Stimulated activated naive CD4-positive, alpha-beta T cell (primary cell): ENCODE data around the gene CEACAM18.
A peak's percentile ranks its signal among the peaks of the same experiment; 100 is the strongest.
"Not testable (repeated sequence)": the region's sequence is repeated elsewhere in the genome, so short reads cannot be mapped to it uniquely, and the experiment has no call there.

Source experiments
- DNase-seq, 6 experiments: peaks; one replicate each; lab custom pipeline; 2025; lab: John Stamatoyannopoulos, UW

The CEACAM18 gene

GRCh38 chr19:51493776-51494175 lies 15.4 kb downstream of the CEACAM18 start:
- DNase-seq, result no peak

DNA sequence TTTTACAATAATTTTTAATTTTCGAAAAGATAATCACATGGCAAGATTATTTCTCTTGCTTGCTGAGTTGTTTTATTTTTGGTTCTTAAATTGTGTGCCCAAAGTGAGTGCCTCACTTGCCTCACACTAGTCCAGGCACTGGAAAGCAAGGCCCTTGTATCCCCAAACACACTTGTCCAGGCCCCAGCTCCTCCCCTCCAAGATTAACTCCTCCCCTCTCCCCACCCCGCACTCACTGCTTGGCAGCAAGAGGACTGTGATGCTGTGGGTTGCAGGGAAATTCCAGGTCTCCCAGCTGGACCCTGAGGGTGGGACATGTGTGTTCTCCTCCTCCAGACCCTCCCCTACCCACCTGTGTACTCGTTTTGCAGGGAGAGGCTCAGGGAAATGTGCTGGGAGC lies 19.3 kb downstream of the CEACAM18 start:
- DNase-seq, result no peak

- not testable (repeated sequence) for DNase-seq
Observed at GRCh38 chr19:51500931-51501330, 22.6 kb downstream of the CEACAM18 start.

DNA sequence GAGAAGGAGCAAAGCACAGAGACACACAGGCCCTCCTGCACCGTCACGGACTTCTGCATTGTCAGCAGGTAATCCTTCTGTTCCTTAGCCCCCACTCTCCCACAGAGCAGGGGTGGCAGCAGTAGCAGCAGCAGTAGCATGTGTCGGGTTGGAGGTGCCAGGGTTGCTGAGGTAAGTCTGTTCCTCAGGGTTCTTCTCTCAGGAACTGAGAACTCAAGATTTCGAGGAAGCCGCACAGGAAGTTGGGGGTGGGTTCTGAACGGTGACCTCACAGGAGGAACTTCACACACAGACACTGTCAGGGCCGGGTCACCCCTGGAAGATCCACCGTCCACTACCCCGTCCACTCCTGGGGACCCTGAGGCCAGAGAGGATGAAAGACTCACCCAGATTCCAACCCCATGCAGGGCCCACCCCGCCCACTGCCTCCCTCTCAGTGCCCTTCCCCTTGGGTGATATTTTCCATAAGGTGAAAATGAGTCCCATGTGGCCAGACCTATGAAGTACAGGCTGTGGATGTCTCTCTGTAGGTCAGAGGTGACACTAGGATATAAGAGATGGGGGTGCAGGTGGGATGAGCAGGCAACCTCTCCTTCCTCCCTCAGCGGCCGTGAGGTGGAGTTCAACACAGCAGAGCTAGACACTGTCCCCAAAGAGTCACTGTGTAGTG lies 23.4 kb downstream of the CEACAM18 start, which contains the start of gene SIGLEC12:
Gene SIGLEC12 (minus strand): TSS at position 207 of the 670 bp plus-strand sequence. CDS start 67 bp downstream, at position 140.
- no peak for DNase-seq

GRCh38 chr19:51503286-51503817 lies 25.0 kb downstream of the CEACAM18 start:
- no peak for DNase-seq

GRCh38 chr19:51503896-51504295 lies 25.6 kb downstream of the CEACAM18 start:
- no peak for DNase-seq

- DNase-seq, result no peak
Observed at GRCh38 chr19:51505904-51506303, 27.6 kb downstream of the CEACAM18 start.

DNA sequence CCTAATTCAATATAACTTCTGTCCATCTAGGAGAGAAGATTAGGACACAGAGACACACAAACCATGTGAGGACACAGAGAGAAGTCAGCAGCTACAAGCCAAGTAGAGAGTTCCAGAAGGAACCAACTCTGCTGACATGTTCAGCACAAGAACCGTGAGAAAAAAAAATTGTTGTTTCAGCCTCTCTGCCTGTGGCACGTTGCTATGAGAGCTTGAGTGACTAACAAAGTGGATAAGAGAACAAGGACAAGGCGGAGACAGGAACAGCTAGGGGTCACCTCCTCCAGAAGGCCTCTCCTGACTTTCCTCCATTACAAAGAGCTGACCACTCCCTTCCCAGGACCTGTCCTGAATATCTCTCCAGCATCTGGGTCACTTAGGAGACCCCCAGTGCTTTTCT lies 28.9 kb downstream of the CEACAM18 start:
- DNase-seq, result no peak

DNA sequence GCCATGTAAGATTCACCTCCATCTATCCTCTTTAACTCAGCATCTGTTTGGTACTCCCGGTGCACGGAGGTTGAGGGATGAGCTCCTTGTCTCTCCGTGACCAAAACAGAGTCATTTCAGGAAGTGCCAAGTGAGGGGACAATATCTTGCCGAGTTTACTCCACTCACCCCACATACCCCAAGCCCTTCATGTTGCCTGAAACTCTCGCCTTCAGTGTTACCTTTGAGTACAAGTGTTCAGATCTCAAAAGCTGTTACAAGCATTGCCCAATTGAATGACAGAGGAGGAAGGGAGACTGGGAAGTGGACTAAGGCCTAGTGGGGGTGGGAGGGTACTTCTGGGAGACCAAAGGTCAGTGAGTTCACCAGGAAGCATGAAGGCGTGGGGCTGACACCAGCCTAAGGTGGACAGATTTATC lies 29.3 kb downstream of the CEACAM18 start:
- no peak for DNase-seq

- no peak for DNase-seq
Observed at GRCh38 chr19:51508059-51508733, 29.9 kb downstream of the CEACAM18 start.

GRCh38 chr19:51509823-51510660 lies 31.7 kb downstream of the CEACAM18 start:
- no peak for DNase-seq

DNA sequence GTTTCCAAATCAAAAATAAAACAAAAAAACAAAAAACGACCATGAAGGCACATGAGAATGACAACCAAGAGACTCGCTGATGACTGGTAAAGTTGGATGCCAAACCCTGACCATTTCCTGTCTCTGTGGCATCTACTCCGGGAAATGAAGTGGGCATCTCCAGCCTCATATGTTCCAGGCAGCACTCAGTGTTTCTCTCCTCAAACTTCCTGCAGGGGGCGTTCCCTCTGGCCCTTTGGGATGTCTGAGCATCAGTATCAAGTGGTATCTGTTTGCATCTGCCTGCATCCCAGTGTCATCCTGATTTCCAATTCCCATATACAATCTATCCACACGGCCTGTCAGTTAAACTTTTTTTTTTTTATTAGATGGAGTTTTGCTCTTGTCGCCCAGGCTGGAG lies 33.0 kb downstream of the CEACAM18 start:
- DNase-seq, result no peak

DNA sequence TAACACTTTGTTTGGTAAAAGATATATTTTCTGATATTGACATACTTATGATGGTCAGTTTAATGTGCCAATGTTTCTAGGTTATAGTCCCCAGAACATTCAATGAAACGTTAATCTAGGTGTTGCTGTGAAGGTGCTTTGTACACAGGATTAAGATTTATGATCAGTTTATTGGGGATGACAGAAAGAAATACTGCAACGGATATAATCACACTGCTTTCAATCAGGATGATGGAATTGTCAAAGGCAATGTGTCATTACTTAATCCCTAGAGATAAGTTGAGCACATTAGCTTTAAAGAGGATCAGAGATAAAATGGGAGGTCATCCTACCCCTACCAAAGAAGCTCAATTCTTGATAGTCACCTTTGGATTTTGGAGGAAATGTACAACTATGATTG lies 35.6 kb downstream of the CEACAM18 start:
- no peak for DNase-seq

GRCh38 chr19:51514866-51515481 lies 36.6 kb downstream of the CEACAM18 start:
- peak in 3 of 6 experiments; percentile 4 to 40 (median 12) for DNase-seq

DNA sequence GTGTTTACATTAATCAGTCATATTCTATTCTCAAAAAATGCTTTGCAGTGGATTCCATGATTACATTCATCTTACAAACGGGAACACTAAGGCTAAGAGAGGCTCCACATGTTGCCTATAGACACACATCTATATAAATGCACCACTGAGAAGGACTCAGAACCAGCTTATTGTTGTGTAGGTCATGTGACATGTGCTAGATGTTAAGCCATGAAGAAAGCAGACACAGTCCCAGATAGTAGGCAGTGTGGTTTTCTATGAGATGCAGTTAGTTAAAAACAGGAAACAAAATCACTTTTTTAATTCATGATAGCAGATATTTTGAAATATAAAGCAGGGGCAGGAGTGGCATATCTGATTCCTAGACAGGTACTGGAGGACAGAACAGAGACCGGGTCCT lies 42.4 kb downstream of the CEACAM18 start:
- DNase-seq, result no peak

GRCh38 chr19:51521357-51521756 lies 43.0 kb downstream of the CEACAM18 start:
- no peak for DNase-seq

- no peak for DNase-seq
Observed at GRCh38 chr19:51521781-51522180, 43.4 kb downstream of the CEACAM18 start.

- DNase-seq, result no peak
Observed at GRCh38 chr19:51524666-51525264, 46.4 kb downstream of the CEACAM18 start.

GRCh38 chr19:51525651-51526050 lies 47.3 kb downstream of the CEACAM18 start:
- no peak for DNase-seq

GRCh38 chr19:51529301-51529700 lies 51.0 kb downstream of the CEACAM18 start:
- no peak for DNase-seq

- no peak for DNase-seq
Observed at GRCh38 chr19:51530616-51531015, 52.3 kb downstream of the CEACAM18 start.
